Muscle layer of duodenum (tissue), 2 donors: ENCODE results near the gene GATA5.

Experiments
- H3K27ac ChIP-seq: one replicate; pipeline ENCODE4 v1.7.0; 2013; ENCODE audit warnings: mild to moderate bottlenecking, low read length
- H3K27me3 ChIP-seq: one replicate; pipeline ENCODE4 v1.7.0; 2013; ENCODE audit warnings: low read depth, mild to moderate bottlenecking, control low read depth, low read length
- H3K36me3 ChIP-seq, 2 donors: one replicate each; pipeline ENCODE4 v1.7.0; 2013; ENCODE audit warnings: low read length in 2 of 2, control low read depth in 1 of 2, mild to moderate bottlenecking in 1 of 2; ENCODE audit not compliant: insufficient read depth in 2 of 2, control insufficient read depth in 1 of 2
- H3K4me1 ChIP-seq, 2 donors: one replicate each; pipeline ENCODE4 v1.7.0; 2013; ENCODE audit warnings: low read length in 2 of 2, mild to moderate bottlenecking in 2 of 2, control low read depth in 1 of 2, moderate library complexity in 1 of 2; ENCODE audit not compliant: insufficient read depth in 2 of 2, control insufficient read depth in 1 of 2
- H3K4me3 ChIP-seq, 2 donors: one replicate each; pipeline ENCODE4 v1.7.0; 2013; ENCODE audit warnings: low read length in 2 of 2, low read depth in 1 of 2, mild to moderate bottlenecking in 1 of 2
- H3K9me3 ChIP-seq, 2 donors: one replicate each; pipeline ENCODE4 v1.7.0; 2013; ENCODE audit warnings: low read length in 2 of 2, control low read depth in 1 of 2, mild to moderate bottlenecking in 1 of 2; ENCODE audit not compliant: control insufficient read depth in 1 of 2
- donor health status: healthy.

Gene GATA5

DNA sequence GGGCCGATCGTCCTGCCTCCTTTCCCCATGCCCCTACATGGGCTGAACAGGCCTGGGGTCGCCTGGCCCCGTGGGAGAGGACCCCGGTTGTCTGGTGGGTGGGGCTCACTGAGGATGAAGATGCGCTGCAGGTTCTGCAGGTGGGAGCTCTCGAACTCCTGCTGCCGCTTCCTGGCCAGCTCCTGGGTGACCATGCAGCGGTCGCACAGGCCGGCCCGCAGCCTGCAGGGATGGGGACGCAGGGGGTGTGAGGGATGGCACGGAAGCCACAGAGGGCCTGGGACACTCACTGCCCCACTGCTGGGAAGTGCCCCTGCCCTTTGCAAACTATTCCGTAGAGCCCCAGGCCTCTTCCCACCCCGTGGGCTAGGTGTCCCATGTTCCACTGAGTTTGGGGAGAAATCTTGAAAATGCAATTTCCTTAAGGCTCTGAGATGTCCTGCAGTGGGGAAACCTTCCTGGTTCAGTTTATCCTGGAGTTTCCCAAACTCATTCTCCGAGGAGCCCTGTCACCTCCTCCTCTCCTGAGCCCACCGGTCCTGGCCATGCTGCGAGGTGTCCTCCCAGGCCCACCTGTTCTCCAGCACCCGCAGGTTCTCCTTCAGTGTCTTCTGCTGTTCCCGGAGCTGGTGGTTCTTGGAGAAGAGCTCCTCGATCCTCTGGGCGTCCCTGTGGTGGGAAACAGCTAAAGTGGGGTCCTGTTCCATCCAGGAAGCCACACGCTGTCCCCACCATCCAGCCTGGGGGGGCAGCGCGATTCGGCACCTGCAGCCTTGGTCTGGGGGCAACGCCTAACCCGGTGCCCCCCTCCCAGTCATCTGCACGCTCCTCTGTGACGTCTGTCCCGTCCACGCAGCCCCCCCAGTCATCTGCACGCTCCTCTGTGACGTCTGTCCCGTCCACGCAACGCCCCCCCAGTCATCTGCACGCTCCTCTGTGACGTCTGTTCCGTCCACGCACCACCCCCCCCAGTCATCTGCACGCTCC lies 58.9 kb downstream of the GATA5 start:
- Histone ChIP-seq H3K4me1 (no peaks in the 10 kb centered on the region), H3K9me3 (no peaks in the 10 kb centered on the region), H3K36me3 (no peaks in the 10 kb centered on the region), H3K27ac (no peak overlapping the region), H3K4me3 (no peak overlapping the region), H3K27me3 (no peaks in the 10 kb centered on the region)

DNA sequence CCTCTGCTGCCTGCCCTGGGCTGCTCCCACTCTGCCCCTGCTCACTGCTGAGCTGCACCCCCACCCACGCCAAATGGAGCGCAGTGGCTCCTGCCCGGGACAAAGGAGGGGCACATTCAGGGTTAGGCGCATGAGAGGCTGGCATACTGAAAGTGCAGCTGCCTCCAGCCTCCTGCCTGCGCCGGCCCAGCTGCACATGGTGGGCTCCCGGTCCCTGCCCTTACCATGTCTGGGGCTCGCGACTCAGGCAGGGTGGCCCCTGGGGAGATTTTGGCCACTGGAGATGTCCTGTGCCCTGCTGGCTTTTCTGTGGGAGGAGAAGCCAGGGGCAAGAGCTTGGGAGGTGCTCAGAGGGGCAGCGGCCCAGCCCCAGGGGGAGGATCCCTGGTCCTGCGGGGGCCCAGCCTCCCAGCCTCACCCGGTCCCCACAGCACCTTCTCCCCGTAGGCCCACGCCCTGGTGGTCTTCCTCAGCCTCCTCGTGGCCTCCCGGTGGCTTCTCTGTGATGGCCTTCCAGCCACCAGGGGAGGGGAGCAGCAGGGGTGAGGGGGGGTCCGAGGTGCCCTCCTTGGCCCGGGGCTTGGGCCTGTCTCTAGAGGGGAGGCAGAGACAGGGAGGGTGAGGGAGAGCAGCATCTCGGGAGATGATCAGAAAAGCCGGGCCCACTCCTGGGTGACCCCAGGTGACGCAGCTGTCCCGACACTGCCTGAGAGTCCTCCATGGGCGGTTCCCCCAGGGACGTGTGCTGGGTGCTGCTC lies 60.3 kb downstream of the GATA5 start:
- Histone ChIP-seq H3K36me3 (no peaks in the 10 kb centered on the region), H3K9me3 (no peaks in the 10 kb centered on the region), H3K4me3 (no peak overlapping the region), H3K27ac (no peak overlapping the region), H3K27me3 (no peaks in the 10 kb centered on the region), H3K4me1 (no peaks in the 10 kb centered on the region)

DNA sequence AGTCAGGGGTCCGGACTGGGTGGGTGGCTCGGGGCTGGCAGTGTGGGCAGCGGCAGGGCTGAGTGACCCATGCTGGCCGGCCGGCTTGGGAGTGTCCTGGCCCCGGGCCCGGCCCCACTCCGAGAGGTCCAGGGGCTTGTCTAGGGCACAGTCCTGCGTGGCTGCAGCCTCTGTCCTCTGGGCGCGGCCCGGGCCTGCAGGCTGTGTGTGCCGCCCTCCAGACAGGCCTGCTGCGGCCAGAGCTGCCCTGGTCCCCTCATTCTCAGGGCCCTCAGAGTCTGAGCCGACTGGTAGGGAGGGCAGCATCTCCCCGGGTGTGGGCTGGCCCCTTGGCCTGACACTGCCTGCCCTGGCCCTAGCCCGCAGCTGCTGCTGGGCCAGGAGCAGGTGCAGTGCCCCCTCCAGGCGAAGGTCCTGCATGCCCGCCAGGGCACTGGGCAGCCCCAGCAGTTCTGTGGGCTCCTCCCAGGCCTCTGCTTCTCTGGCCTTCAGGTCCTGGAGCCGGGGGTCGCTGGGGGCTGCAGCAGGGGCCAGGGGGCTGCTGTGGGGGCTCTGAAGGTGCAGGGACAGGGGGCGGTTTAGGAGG lies 61.8 kb downstream of the GATA5 start:
- Histone ChIP-seq H3K27me3 (no peaks in the 10 kb centered on the region), H3K4me1 (peaks cover 0 to 11% of the 10 kb centered on the region in 2 donors), H3K4me3 (no peak overlapping the region), H3K36me3 (no peaks in the 10 kb centered on the region), H3K9me3 (no peaks in the 10 kb centered on the region), H3K27ac (no peak overlapping the region)
